ENCODE measurements around the gene DYNLT2B. TPM values are rescaled to one million over a fixed set of nuclear protein-coding genes. Genes with fewer than 3 reads are reported as not detected.

Gene DYNLT2B
- polyA plus RNA-seq, 1 donor (not counting 4 experiments of a cell fraction or from before 2014, with no cell fraction given), result 40.0 TPM

GRCh38 chr3:196268284-196269163 lies 49.5 kb downstream of the DYNLT2B start:
- no peaks in the 10 kb centered on the region for H3K27me3 ChIP-seq (ENCODE audit: control insufficient read depth, extremely low read depth, insufficient read depth, low read length)
- H3K9me1 ChIP-seq (ENCODE audit: control insufficient read depth, extremely low read depth, insufficient read depth, low read length), result no peaks in the 10 kb centered on the region
- peak overlapping the region; percentile 57 for H3K27ac ChIP-seq (ENCODE audit: control insufficient read depth, insufficient read depth, low read length)
- no peak overlapping the region for H3K4me2 ChIP-seq (ENCODE audit: control insufficient read depth, extremely low read depth, insufficient read depth, low read depth, low read length)
- FAIRE-seq (no peak), DNase-seq (ENCODE audit: low read depth, low spot score) (peak; percentile 72)
- peaks cover 55% of the 10 kb centered on the region for H3K79me2 ChIP-seq (ENCODE audit: control insufficient read depth, insufficient read depth, low read length)
- dilution Hi-C loops (cut with MboI; ENCODE audit: extremely low pct_ligation_motif_present, low sequenced_read_pairs), result loop anchor here (25.0 kb wide), 1 partner anchor 244 kb away; the partner anchor contains the start of genes RNF168 and SMCO1
- H3K9ac ChIP-seq (ENCODE audit: control insufficient read depth, extremely low read depth, insufficient read depth, low read length), result no peak overlapping the region
- H4K20me1 ChIP-seq (ENCODE audit: control insufficient read depth, extremely low read depth, insufficient read depth, low read length), result no peaks in the 10 kb centered on the region
- TF ChIP-seq, protein P1, sequence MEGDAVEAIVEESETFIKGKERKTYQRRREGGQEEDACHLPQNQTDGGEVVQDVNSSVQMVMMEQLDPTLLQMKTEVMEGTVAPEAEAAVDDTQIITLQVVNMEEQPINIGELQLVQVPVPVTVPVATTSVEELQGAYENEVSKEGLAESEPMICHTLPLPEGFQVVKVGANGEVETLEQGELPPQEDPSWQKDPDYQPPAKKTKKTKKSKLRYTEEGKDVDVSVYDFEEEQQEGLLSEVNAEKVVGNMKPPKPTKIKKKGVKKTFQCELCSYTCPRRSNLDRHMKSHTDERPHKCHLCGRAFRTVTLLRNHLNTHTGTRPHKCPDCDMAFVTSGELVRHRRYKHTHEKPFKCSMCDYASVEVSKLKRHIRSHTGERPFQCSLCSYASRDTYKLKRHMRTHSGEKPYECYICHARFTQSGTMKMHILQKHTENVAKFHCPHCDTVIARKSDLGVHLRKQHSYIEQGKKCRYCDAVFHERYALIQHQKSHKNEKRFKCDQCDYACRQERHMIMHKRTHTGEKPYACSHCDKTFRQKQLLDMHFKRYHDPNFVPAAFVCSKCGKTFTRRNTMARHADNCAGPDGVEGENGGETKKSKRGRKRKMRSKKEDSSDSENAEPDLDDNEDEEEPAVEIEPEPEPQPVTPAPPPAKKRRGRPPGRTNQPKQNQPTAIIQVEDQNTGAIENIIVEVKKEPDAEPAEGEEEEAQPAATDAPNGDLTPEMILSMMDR (optimal IDR thresholded peaks at IDR 0.05 in 1 of 3, IDR thresholded peaks at IDR 0.05 in 1 of 3, conservative IDR thresholded peaks at IDR 0.05 in 1 of 3; ENCODE audit: extremely low read depth in 1 of 3, insufficient read depth in 2 of 3, low read length in 3 of 3), result no peak
- no peak for TF ChIP-seq EZH2 (IDR thresholded peaks at IDR 0.05; ENCODE audit: low read length)
- H3K4me3 ChIP-seq (ENCODE audit: control insufficient read depth in 2 of 3, extremely low read depth in 1 of 3, insufficient read depth in 2 of 3, low read depth in 1 of 3, low read length in 3 of 3), result no peak overlapping the region
- peaks cover 15% of the 10 kb centered on the region for H3K4me1 ChIP-seq (ENCODE audit: control insufficient read depth, extremely low read depth, insufficient read depth, low read length)
- peaks cover 15 to 28% of the 10 kb centered on the region in 2 experiments for H3K36me3 ChIP-seq (ENCODE audit: control insufficient read depth in 2 of 2, extremely low read depth in 1 of 2, insufficient read depth in 2 of 2, low read length in 2 of 2)
- H3K9me3 ChIP-seq (ENCODE audit: control insufficient read depth, low read depth, low read length), result no peaks in the 10 kb centered on the region
- H2AFZ ChIP-seq (ENCODE audit: control insufficient read depth, low read length), result no peak overlapping the region

GRCh38 chr3:196263819-196264218 lies 54.2 kb downstream of the DYNLT2B start:
- Histone ChIP-seq H3K27ac (ENCODE audit: control insufficient read depth, insufficient read depth, low read length) (no peak overlapping the region), H3K4me2 (ENCODE audit: control insufficient read depth, extremely low read depth, insufficient read depth, low read depth, low read length) (no peak overlapping the region), H3K4me3 (ENCODE audit: control insufficient read depth in 2 of 3, extremely low read depth in 1 of 3, insufficient read depth in 2 of 3, low read depth in 1 of 3, low read length in 3 of 3) (no peak overlapping the region), H3K27me3 (ENCODE audit: control insufficient read depth, extremely low read depth, insufficient read depth, low read length) (no peaks in the 10 kb centered on the region), H3K36me3 (ENCODE audit: control insufficient read depth in 2 of 2, extremely low read depth in 1 of 2, insufficient read depth in 2 of 2, low read length in 2 of 2) (peaks cover 7 to 10% of the 10 kb centered on the region in 2 experiments), H3K9ac (ENCODE audit: control insufficient read depth, extremely low read depth, insufficient read depth, low read length) (no peak overlapping the region), H4K20me1 (ENCODE audit: control insufficient read depth, extremely low read depth, insufficient read depth, low read length) (no peaks in the 10 kb centered on the region), H3K79me2 (ENCODE audit: control insufficient read depth, insufficient read depth, low read length) (peaks cover 47% of the 10 kb centered on the region), H2AFZ (ENCODE audit: control insufficient read depth, low read length) (no peak overlapping the region), H3K4me1 (ENCODE audit: control insufficient read depth, extremely low read depth, insufficient read depth, low read length) (peaks cover 9% of the 10 kb centered on the region), H3K9me3 (ENCODE audit: control insufficient read depth, low read depth, low read length) (no peaks in the 10 kb centered on the region), H3K9me1 (ENCODE audit: control insufficient read depth, extremely low read depth, insufficient read depth, low read length) (no peaks in the 10 kb centered on the region)
- DNase-seq (ENCODE audit: low read depth, low spot score) (no peak), FAIRE-seq (no peak)
- TF ChIP-seq EZH2 (IDR thresholded peaks at IDR 0.05; ENCODE audit: low read length), result no peak
- TF ChIP-seq, protein P1 (optimal IDR thresholded peaks at IDR 0.05 in 1 of 3, IDR thresholded peaks at IDR 0.05 in 1 of 3, conservative IDR thresholded peaks at IDR 0.05 in 1 of 3; ENCODE audit: extremely low read depth in 1 of 3, insufficient read depth in 2 of 3, low read length in 3 of 3), result no peak
- dilution Hi-C loops (cut with MboI; ENCODE audit: extremely low pct_ligation_motif_present, low sequenced_read_pairs), result loop anchor here (25.0 kb wide), 1 partner anchor 248 kb away; the partner anchor contains the start of genes RNF168 and SMCO1

Data from keratinocyte (primary cell).